Measurements from ENCODE around the gene DNER. TPM values are rescaled to one million over a fixed set of nuclear protein-coding genes. Genes with fewer than 3 reads are reported as not detected.
"Not testable (repeated sequence)": the region's sequence is repeated elsewhere in the genome, so short reads cannot be mapped to it uniquely, and the experiment has no call there.

The DNER gene
- total RNA-seq, 2 donors from 2014 or later = 0.40 to 1.3 TPM

GRCh38 chr2:229531594-229531993 lies 182.8 kb downstream of the DNER start:
- intact Hi-C loops (cut with DNase I, micrococcal nuclease) = no loop called here
- DNase-seq (no peak), ATAC-seq (no peak)

- intact Hi-C loops (cut with DNase I, micrococcal nuclease) = no loop called here
- no peak for DNase-seq
- ATAC-seq = no peak
Measured at GRCh38 chr2:229530434-229530833, 183.9 kb downstream of the DNER start.

GRCh38 chr2:229528846-229529245 lies 185.5 kb downstream of the DNER start:
- ATAC-seq (no peak), DNase-seq (no peak)
- intact Hi-C loops (cut with DNase I, micrococcal nuclease) = no loop called here

- intact Hi-C loops (cut with DNase I, micrococcal nuclease) = no loop called here
- DNase-seq = no peak
- ATAC-seq = no peak
Measured at GRCh38 chr2:229526951-229527350, 187.4 kb downstream of the DNER start.

- DNase-seq (no peak), ATAC-seq (no peak)
- intact Hi-C loops (cut with DNase I, micrococcal nuclease) = no loop called here
Measured at GRCh38 chr2:229524799-229525198, 189.6 kb downstream of the DNER start.

GRCh38 chr2:229523663-229524062 lies 190.7 kb downstream of the DNER start:
- no peak for DNase-seq
- intact Hi-C loops (cut with DNase I, micrococcal nuclease) = no loop called here
- no peak for ATAC-seq

- intact Hi-C loops (cut with DNase I, micrococcal nuclease) = no loop called here
- DNase-seq = no peak
- ATAC-seq = no peak
Measured at GRCh38 chr2:229521576-229521975, 192.8 kb downstream of the DNER start.

- no peak for ATAC-seq
- intact Hi-C loops (cut with DNase I, micrococcal nuclease) = no loop called here
Measured at GRCh38 chr2:229520691-229521096, 193.7 kb downstream of the DNER start.

GRCh38 chr2:229519655-229520430 lies 194.5 kb downstream of the DNER start:
- intact Hi-C loops (cut with DNase I, micrococcal nuclease) = no loop called here
- ATAC-seq = no peak

More at GRCh38 chr2:229520691-229521096, 193.7 kb downstream of the DNER start:
- DNase-seq = peak; percentile 8 to 28

GRCh38 chr2:229514273-229514895 lies 200.0 kb downstream of the DNER start:
- no peak for DNase-seq
- ATAC-seq = no peak
- intact Hi-C loops (cut with DNase I, micrococcal nuclease) = no loop called here

More at GRCh38 chr2:229519655-229520430, 194.5 kb downstream of the DNER start:
- DNase-seq = no peak

GRCh38 chr2:229511524-229511923 lies 202.8 kb downstream of the DNER start:
- no peak for DNase-seq
- intact Hi-C loops (cut with DNase I, micrococcal nuclease) = no loop called here
- ATAC-seq = no peak

- intact Hi-C loops (cut with DNase I, micrococcal nuclease); DNase-seq; ATAC-seq: not testable (repeated sequence)
Measured at GRCh38 chr2:229506699-229507098, 207.7 kb downstream of the DNER start.

- ATAC-seq (no peak), DNase-seq (no peak)
- intact Hi-C loops (cut with DNase I, micrococcal nuclease) = no loop called here
Measured at GRCh38 chr2:229501051-229501794, 213.1 kb downstream of the DNER start.

- intact Hi-C loops (cut with DNase I, micrococcal nuclease) = no loop called here
- ATAC-seq (no peak), DNase-seq (no peak)
Measured at GRCh38 chr2:229492034-229492433, 222.3 kb downstream of the DNER start.

- DNase-seq (no peak), ATAC-seq (no peak)
- intact Hi-C loops (cut with DNase I, micrococcal nuclease) = no loop called here
Measured at GRCh38 chr2:229490167-229490566, 224.2 kb downstream of the DNER start.

- no peak for DNase-seq
- no peak for ATAC-seq
- intact Hi-C loops (cut with DNase I, micrococcal nuclease) = no loop called here
Measured at GRCh38 chr2:229489016-229489415, 225.3 kb downstream of the DNER start.

- intact Hi-C loops (cut with DNase I, micrococcal nuclease) = no loop called here
- DNase-seq (no peak), ATAC-seq (no peak)
Measured at GRCh38 chr2:229488232-229488631, 226.1 kb downstream of the DNER start.

GRCh38 chr2:229486673-229487072 lies 227.7 kb downstream of the DNER start:
- ATAC-seq (no peak), DNase-seq (no peak)
- intact Hi-C loops (cut with DNase I, micrococcal nuclease) = no loop called here

GRCh38 chr2:229485857-229486256 lies 228.5 kb downstream of the DNER start:
- intact Hi-C loops (cut with DNase I, micrococcal nuclease) = no loop called here
- no peak for ATAC-seq
- DNase-seq = no peak

GRCh38 chr2:229477269-229477755 lies 237.0 kb downstream of the DNER start:
- DNase-seq = no peak
- intact Hi-C loops (cut with DNase I, micrococcal nuclease) = no loop called here
- no peak for ATAC-seq
